ENCODE data around the gene OR6C68. TPM values are rescaled to one million over a fixed set of nuclear protein-coding genes. Genes with fewer than 3 reads are reported as not detected.

OR6C68 gene
- total RNA-seq = not detected

GRCh38 chr12:55492078-55492477, at the start of gene OR6C68:
TSS of gene OR6C68 (plus strand) at chr12:55492378. CDS start at chr12:55492378, 0 bp downstream.

GRCh38 chr12:55443776-55444175, 48.4 kb upstream of the OR6C68 start, which contains the start of gene OR6C2:
TSS of gene OR6C2 (plus strand) at chr12:55444076. CDS start at chr12:55452214, 8,138 bp downstream.

GRCh38 chr12:55470088-55470829, 21.9 kb upstream of the OR6C68 start, which contains the start of gene OR6C70:
TSS of gene OR6C70 (minus strand) at chr12:55470138. CDS start at chr12:55470138, 0 bp downstream.

Other genes starting within 250 kb of the OR6C68 start
- gene OR6C74, start 247.8 kb upstream of the OR6C68 start, total RNA-seq = not detected
- not detected for gene OR6C6, start 195.8 kb upstream of the OR6C68 start, total RNA-seq
- gene OR6C1, start 178.0 kb upstream of the OR6C68 start, total RNA-seq = not detected
- gene OR6C3, start 161.6 kb upstream of the OR6C68 start, total RNA-seq = not detected
- not detected for gene OR6C75, start 129.4 kb upstream of the OR6C68 start, total RNA-seq
- not detected for gene OR6C65, start 91.8 kb upstream of the OR6C68 start, total RNA-seq
- not detected for gene OR6C76, start 66.1 kb upstream of the OR6C68 start, total RNA-seq
- not detected for gene OR6C2, start 48.3 kb upstream of the OR6C68 start, total RNA-seq
- not detected for gene OR6C70, start 22.2 kb upstream of the OR6C68 start, total RNA-seq
- gene OR6C4, start 57.2 kb downstream of the OR6C68 start, total RNA-seq = not detected
- not detected for gene OR2AP1, start 80.1 kb downstream of the OR6C68 start, total RNA-seq
- gene OR10P1, start 144.5 kb downstream of the OR6C68 start, total RNA-seq = not detected
- 54.5 TPM for gene ITGA7, start 215.5 kb downstream of the OR6C68 start, total RNA-seq
- 95.7 TPM for gene BLOC1S1, start 223.7 kb downstream of the OR6C68 start, total RNA-seq
- gene RDH5, start 228.0 kb downstream of the OR6C68 start, total RNA-seq = 48.5 TPM
- gene CD63, start 236.6 kb downstream of the OR6C68 start, total RNA-seq = 307 TPM